ENCODE results near the gene NR6A1. TPM values are rescaled to one million over a fixed set of nuclear protein-coding genes. Genes with fewer than 3 reads are reported as not detected.

Gene NR6A1
- total and polyA plus RNA-seq, 9 donors, result 0.41 to 0.93 (median 0.62) TPM

DNA sequence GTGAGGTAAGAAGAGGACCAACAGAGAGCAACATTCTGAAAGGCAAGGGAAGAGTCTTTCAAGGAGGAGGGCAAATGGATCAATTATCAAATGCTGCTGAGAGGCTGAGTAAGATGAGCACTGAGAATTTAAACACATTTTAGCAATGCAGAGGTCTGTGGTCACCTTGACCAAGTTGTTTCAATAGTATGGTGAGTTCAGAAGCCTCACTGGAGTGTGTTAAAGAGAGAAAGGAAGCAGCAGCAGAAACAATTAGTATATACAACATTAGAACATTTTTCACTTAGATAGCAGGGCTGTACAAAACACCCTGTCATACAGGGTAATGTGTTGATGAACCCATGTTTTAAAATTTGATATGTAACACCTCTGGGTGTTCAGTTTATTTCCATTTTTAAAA is 131.5 kb downstream of the NR6A1 start:
- Histone ChIP-seq H3K4me1 (ENCODE audit: control insufficient read depth, insufficient read depth, low read length) (no peaks in the 10 kb centered on the region), H3K36me3 (ENCODE audit: control insufficient read depth, insufficient read depth, low read length) (no peaks in the 10 kb centered on the region), H3K27me3 (ENCODE audit: control insufficient read depth, insufficient read depth, low read length) (no peaks in the 10 kb centered on the region), H3K4me3 (ENCODE audit: low read length) (no peak overlapping the region), H3K27ac (ENCODE audit: low read length) (no peak overlapping the region), H3K9me3 (replicated peaks; ENCODE audit: control insufficient read depth, low read depth, low read length) (no peaks in the 10 kb centered on the region)
- DNase-seq, result no peak

DNA sequence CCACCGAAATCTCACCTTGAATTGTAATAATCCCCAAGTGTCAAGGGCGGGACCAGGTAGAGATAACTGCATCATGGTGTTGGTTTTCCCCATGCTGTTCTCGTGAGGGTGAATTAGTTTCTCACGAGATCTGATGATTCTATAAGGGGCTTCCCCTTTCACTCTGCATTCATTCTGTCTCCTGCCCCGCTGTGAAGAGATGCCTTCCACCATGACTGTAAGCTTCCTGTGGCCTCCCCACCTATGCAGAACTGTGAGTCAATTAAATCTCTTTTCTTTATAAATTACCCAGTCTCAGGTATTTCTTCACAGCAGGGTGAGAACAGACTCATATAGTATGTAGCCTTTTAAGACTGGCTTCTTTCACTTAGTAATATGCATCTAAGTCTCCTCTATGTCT is 135.8 kb downstream of the NR6A1 start:
- H3K4me1 ChIP-seq (ENCODE audit: control insufficient read depth, insufficient read depth, low read length), result no peaks in the 10 kb centered on the region
- no peaks in the 10 kb centered on the region for H3K9me3 ChIP-seq (replicated peaks; ENCODE audit: control insufficient read depth, low read depth, low read length)
- no peaks in the 10 kb centered on the region for H3K27me3 ChIP-seq (ENCODE audit: control insufficient read depth, insufficient read depth, low read length)
- no CpG with 5 or more reads among the region's 5 CpGs for WGBS (ENCODE audit: insufficient coverage)
- H3K36me3 ChIP-seq (ENCODE audit: control insufficient read depth, insufficient read depth, low read length), result no peaks in the 10 kb centered on the region
- H3K4me3 ChIP-seq (ENCODE audit: low read length), result no peak overlapping the region
- DNase-seq, result no peak
- H3K27ac ChIP-seq (ENCODE audit: low read length), result no peak overlapping the region

DNA sequence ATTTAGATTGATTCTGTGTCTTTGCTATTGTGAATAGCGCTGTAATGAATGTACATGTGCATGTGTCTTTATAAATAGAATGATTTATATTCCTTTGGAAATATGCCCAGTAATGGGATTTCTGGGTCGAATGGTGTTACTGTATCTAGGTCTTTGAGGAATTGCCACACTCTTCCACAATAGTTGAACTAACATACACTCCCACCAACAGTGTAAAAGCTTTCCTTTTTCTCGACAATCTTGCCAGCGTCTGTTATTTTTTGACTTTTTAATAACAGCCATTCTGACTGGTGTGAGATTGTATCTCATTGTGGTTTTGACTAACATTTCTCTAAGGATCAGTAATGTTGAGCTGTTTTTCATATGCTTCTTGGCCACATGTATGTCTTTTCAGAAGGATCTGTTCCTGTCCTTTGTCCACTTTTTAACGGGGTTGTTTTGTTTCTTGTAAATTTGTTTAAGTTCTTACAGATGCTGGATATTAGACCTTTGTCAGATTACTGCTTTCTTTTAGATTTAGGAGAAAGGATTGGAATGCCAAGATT is 139.0 kb downstream of the NR6A1 start:
- Histone ChIP-seq H3K36me3 (ENCODE audit: control insufficient read depth, insufficient read depth, low read length) (no peaks in the 10 kb centered on the region), H3K4me1 (ENCODE audit: control insufficient read depth, insufficient read depth, low read length) (no peaks in the 10 kb centered on the region), H3K9me3 (replicated peaks; ENCODE audit: control insufficient read depth, low read depth, low read length) (no peaks in the 10 kb centered on the region), H3K27ac (ENCODE audit: low read length) (peak overlapping the region; percentile 11), H3K4me3 (ENCODE audit: low read length) (no peak overlapping the region), H3K27me3 (ENCODE audit: control insufficient read depth, insufficient read depth, low read length) (no peaks in the 10 kb centered on the region)
- peak; percentile 61 for DNase-seq
- no CpG with 5 or more reads among the region's 5 CpGs for WGBS (ENCODE audit: insufficient coverage)

DNA sequence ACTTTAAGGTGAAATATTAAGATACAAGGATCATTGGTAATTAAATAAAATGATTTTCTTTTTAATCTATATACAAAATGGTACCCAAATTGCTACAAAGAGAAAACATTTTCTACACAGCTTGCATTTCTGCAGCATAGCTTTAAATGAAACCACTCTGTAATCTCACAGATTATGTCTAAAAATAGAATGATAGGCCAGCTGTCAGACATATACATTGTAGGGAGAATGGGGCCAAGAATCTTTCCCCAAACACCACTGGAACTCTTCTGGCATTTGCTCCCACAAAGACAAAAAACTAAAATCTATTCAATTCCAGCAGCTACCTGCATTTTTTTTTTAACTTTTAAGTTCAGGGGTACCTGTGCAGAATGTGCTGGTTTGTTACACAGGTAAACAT is 139.8 kb downstream of the NR6A1 start:
- Histone ChIP-seq H3K4me3 (ENCODE audit: low read length) (no peak overlapping the region), H3K9me3 (replicated peaks; ENCODE audit: control insufficient read depth, low read depth, low read length) (no peaks in the 10 kb centered on the region), H3K36me3 (ENCODE audit: control insufficient read depth, insufficient read depth, low read length) (no peaks in the 10 kb centered on the region), H3K27me3 (ENCODE audit: control insufficient read depth, insufficient read depth, low read length) (no peaks in the 10 kb centered on the region), H3K4me1 (ENCODE audit: control insufficient read depth, insufficient read depth, low read length) (no peaks in the 10 kb centered on the region), H3K27ac (ENCODE audit: low read length) (no peak overlapping the region)
- DNase-seq, result no peak

DNA sequence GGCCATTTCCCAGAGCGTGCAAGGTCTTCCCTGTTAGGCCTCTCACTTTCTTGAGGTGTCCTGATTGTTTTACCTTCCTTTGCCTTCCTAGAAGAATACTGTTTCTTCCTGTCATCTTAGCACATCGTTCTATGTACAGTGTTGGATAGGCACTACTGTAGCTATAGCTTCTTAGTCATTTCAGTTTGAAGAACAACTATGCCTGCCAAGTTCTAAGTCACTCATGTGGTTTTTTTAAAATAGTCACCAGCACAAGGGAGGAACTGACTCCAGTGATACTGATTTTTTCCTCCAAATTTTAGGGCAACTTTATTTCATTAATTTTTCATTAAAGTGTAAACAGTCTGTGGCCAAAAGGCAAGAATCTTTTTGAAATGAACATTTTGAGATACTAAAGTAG is 141.5 kb downstream of the NR6A1 start:
- Histone ChIP-seq H3K27me3 (ENCODE audit: control insufficient read depth, insufficient read depth, low read length) (no peaks in the 10 kb centered on the region), H3K36me3 (ENCODE audit: control insufficient read depth, insufficient read depth, low read length) (no peaks in the 10 kb centered on the region), H3K9me3 (replicated peaks; ENCODE audit: control insufficient read depth, low read depth, low read length) (no peaks in the 10 kb centered on the region), H3K4me1 (ENCODE audit: control insufficient read depth, insufficient read depth, low read length) (peaks cover 4% of the 10 kb centered on the region), H3K4me3 (ENCODE audit: low read length) (no peak overlapping the region), H3K27ac (ENCODE audit: low read length) (no peak overlapping the region)
- no CpG with 5 or more reads among the region's 2 CpGs for WGBS (ENCODE audit: insufficient coverage)
- peak; percentile 25 for DNase-seq

DNA sequence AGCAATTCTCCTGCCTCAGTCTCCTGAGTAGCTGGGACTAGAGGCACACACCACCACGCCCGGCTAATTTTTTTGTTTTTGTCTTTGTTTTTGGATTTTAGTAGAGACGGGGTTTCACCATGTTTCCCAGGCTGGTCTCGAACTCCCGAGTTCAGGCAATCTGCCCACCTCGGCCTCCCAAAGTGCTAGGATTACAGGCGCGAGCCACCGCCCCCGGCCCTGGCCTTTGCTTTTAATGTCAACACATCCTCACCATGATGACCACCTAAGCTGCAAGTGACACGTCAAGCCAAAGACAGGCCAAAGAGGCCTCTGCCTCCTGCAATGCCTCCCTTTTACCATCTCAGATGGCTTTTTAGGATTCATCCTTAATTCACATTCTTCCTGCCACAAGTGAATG is 142.4 kb downstream of the NR6A1 start:
- no peak overlapping the region for H3K4me3 ChIP-seq (ENCODE audit: low read length)
- H3K27me3 ChIP-seq (ENCODE audit: control insufficient read depth, insufficient read depth, low read length), result no peaks in the 10 kb centered on the region
- no peaks in the 10 kb centered on the region for H3K9me3 ChIP-seq (replicated peaks; ENCODE audit: control insufficient read depth, low read depth, low read length)
- no peaks in the 10 kb centered on the region for H3K36me3 ChIP-seq (ENCODE audit: control insufficient read depth, insufficient read depth, low read length)
- no peak for DNase-seq
- H3K4me1 ChIP-seq (ENCODE audit: control insufficient read depth, insufficient read depth, low read length), result peaks cover 4% of the 10 kb centered on the region
- WGBS (ENCODE audit: insufficient coverage), result 87% methylated on average over 8 of the region's 11 CpGs
- no peak overlapping the region for H3K27ac ChIP-seq (ENCODE audit: low read length)

DNA sequence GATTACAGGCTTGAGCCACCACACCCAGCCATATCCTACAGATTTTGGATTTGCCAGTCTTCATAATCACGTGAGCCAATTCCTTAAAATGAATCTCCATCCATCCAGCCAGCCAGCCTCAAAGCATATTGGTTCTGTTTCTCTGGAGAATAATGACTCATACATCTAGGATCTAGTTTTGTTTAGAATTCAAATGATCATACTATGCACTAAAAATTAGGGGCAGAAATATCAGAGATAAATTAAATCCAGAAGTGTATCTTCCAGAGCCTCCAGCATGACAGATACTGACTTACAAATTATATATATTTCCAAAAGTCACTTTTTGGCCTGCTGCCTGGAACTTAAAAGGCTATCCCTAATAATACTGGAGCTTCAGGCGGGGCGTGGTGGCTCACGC is 144.8 kb downstream of the NR6A1 start:
- 49% methylated on average over 3 of the region's 4 CpGs for WGBS (ENCODE audit: insufficient coverage)
- no peak overlapping the region for H3K4me3 ChIP-seq (ENCODE audit: low read length)
- no peaks in the 10 kb centered on the region for H3K9me3 ChIP-seq (replicated peaks; ENCODE audit: control insufficient read depth, low read depth, low read length)
- no peak overlapping the region for H3K27ac ChIP-seq (ENCODE audit: low read length)
- peak; percentile 41 for DNase-seq
- H3K4me1 ChIP-seq (ENCODE audit: control insufficient read depth, insufficient read depth, low read length), result peaks cover 4% of the 10 kb centered on the region
- H3K27me3 ChIP-seq (ENCODE audit: control insufficient read depth, insufficient read depth, low read length), result no peaks in the 10 kb centered on the region
- no peaks in the 10 kb centered on the region for H3K36me3 ChIP-seq (ENCODE audit: control insufficient read depth, insufficient read depth, low read length)

DNA sequence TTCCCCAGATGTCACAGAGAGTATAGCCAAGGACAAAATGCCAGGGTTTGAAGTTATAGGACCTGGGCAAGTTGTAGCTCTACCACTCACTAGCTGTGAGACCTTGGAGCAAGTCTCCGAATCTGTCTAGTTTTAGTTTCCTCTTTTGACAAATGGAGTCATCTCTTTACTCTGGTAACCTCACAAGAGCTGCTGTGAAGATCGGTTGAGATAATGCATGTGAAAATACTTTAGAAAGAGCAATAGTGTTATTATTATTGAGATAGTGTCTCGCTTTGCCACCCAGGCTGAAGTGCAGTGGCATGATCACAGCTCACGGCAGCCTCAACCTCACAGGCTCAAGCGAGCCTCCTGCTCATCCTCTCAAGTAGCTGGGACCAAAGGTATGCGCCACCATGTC is 146.0 kb downstream of the NR6A1 start:
- peaks cover 4% of the 10 kb centered on the region for H3K4me1 ChIP-seq (ENCODE audit: control insufficient read depth, insufficient read depth, low read length)
- H3K27me3 ChIP-seq (ENCODE audit: control insufficient read depth, insufficient read depth, low read length), result no peaks in the 10 kb centered on the region
- no peak overlapping the region for H3K27ac ChIP-seq (ENCODE audit: low read length)
- no peaks in the 10 kb centered on the region for H3K9me3 ChIP-seq (replicated peaks; ENCODE audit: control insufficient read depth, low read depth, low read length)
- no peaks in the 10 kb centered on the region for H3K36me3 ChIP-seq (ENCODE audit: control insufficient read depth, insufficient read depth, low read length)
- DNase-seq, result no peak
- H3K4me3 ChIP-seq (ENCODE audit: low read length), result no peak overlapping the region
- WGBS (ENCODE audit: insufficient coverage), result 100% methylated on average over 1 of the region's 6 CpGs

DNA sequence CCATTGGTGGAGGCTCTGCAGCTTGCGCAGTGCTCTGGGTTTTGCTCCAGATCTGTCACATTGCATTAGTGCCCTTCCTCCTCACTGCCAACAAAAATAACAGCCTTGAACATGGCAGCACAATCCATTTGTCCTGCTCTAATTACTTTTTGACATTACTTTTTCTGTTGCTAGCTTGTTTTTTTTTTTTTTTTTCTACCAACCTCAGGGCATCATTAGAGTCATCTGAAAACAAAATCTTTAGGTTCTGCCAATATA is 146.4 kb downstream of the NR6A1 start:
- Histone ChIP-seq H3K4me1 (ENCODE audit: control insufficient read depth, insufficient read depth, low read length) (peaks cover 4% of the 10 kb centered on the region), H3K9me3 (replicated peaks; ENCODE audit: control insufficient read depth, low read depth, low read length) (no peaks in the 10 kb centered on the region), H3K4me3 (ENCODE audit: low read length) (no peak overlapping the region), H3K36me3 (ENCODE audit: control insufficient read depth, insufficient read depth, low read length) (no peaks in the 10 kb centered on the region), H3K27me3 (ENCODE audit: control insufficient read depth, insufficient read depth, low read length) (no peaks in the 10 kb centered on the region), H3K27ac (ENCODE audit: low read length) (no peak overlapping the region)
- 82% methylated on average over 1 of the region's 1 CpG for WGBS (ENCODE audit: insufficient coverage)
- peak; percentile 25 for DNase-seq

DNA sequence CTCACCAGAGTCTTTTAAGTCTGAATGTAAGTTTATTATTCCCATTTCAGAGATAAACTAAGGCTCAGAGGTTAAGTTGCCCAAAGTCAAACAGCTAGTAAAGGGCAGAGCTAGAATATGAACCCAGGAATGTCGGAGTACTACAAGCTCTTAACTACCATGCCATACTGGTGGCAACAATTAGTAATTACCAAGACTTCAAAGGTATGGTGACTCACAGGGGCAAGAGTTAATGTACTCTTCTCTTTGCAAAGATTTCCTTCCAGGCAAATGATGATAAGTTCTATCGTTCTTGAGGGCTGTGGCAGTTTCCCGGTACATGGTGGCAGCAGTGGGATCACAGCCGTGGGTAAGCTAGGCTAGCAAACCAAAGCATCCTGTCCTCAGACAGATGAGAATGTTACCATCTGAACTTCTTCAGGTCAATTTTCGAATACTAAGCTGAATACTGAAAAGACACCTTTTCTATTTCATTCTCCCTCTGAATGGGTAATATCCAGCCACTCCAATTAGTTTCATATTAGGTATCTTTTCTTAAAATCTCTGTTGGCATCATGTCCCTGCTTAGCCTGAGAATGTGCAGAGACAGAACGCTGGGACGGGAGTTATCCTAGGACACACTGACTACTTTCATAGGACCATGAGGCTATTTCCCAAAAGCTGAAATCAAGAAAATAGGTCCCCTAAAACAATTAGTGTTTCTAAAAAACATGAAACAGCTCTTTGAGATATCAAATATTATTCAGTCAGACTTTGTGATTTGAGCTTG is 147.0 kb downstream of the NR6A1 start:
- WGBS (ENCODE audit: insufficient coverage), result 90% methylated on average over 3 of the region's 7 CpGs
- Histone ChIP-seq H3K27me3 (ENCODE audit: control insufficient read depth, insufficient read depth, low read length) (no peaks in the 10 kb centered on the region), H3K9me3 (replicated peaks; ENCODE audit: control insufficient read depth, low read depth, low read length) (no peaks in the 10 kb centered on the region), H3K36me3 (ENCODE audit: control insufficient read depth, insufficient read depth, low read length) (no peaks in the 10 kb centered on the region), H3K4me3 (ENCODE audit: low read length) (no peak overlapping the region), H3K27ac (ENCODE audit: low read length) (no peak overlapping the region), H3K4me1 (ENCODE audit: control insufficient read depth, insufficient read depth, low read length) (peaks cover 4% of the 10 kb centered on the region)
- DNase-seq, result no peak

DNA sequence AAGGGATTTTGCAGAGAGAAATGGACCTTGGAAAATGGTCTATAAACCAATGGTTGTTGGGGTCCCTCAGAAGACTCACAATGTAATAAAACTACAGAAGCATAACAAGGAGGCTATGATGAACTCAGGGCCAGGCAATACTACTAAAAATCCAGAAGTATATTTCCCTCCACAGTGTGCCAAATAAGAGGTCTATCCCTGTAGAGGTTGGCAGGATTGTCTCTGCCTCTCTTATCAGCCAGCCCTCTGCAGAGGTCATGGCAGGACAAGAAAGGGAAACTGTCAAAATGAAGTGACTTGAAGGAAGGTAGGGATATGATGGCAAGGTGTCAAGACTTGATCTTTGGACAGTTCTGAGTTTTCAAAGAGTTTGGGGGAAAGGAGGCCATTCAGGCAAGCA is 148.2 kb downstream of the NR6A1 start:
- Histone ChIP-seq H3K36me3 (ENCODE audit: control insufficient read depth, insufficient read depth, low read length) (no peaks in the 10 kb centered on the region), H3K27ac (ENCODE audit: low read length) (no peak overlapping the region), H3K27me3 (ENCODE audit: control insufficient read depth, insufficient read depth, low read length) (no peaks in the 10 kb centered on the region), H3K4me3 (ENCODE audit: low read length) (no peak overlapping the region), H3K9me3 (replicated peaks; ENCODE audit: control insufficient read depth, low read depth, low read length) (no peaks in the 10 kb centered on the region), H3K4me1 (ENCODE audit: control insufficient read depth, insufficient read depth, low read length) (peaks cover 4% of the 10 kb centered on the region)
- DNase-seq, result no peak
